Uterus (tissue), 4 donors: Measurements from ENCODE around the gene EP300. TPM values are rescaled to one million over a fixed set of nuclear protein-coding genes. Genes with fewer than 3 reads are reported as not detected.

Experiments used
- DNase-seq, 2 donors: peaks; one replicate each; pipeline ENCODE4 v3.0.0-alpha.2; 2019 to 2020
- H3K27ac ChIP-seq, 2 donors: fragments of 200-600 bp; sonication (generic); 1 replicate in 1 of 2; 2 replicates in 1 of 2; pipeline ENCODE4 v1.5.1; 2016 to 2018
- H3K27me3 ChIP-seq, 2 donors: fragments of 200-600 bp; sonication (generic); one replicate each; pipeline ENCODE4 v1.5.1; 2018 to 2019; ENCODE audit warnings: control low read depth in 1 of 2
- H3K36me3 ChIP-seq, 2 donors: fragments of 200-600 bp; sonication (generic); one replicate each; pipeline ENCODE4 v1.5.1; 2019; ENCODE audit warnings: control low read depth in 1 of 2
- H3K4me1 ChIP-seq, 2 donors: fragments of 200-600 bp; sonication (generic); one replicate each; pipeline ENCODE4 v1.5.1; 2018 to 2019; ENCODE audit warnings: control low read depth in 1 of 2
- H3K4me3 ChIP-seq, 2 donors: fragments of 200-600 bp; sonication (generic); 1 replicate in 1 of 2; 2 replicates in 1 of 2; pipeline ENCODE4 v1.5.1; 2018 to 2019; ENCODE audit warnings: mild to moderate bottlenecking in 1 of 2
- H3K9me3 ChIP-seq, 2 donors: fragments of 200-600 bp; sonication (generic); one replicate each; pipeline ENCODE4 v1.5.1; 2019; ENCODE audit warnings: control low read depth in 1 of 2
- CTCF ChIP-seq, 4 experiments: fragments of 200-600 bp in 2 of 4; fragments of 450-650 bp in 2 of 4; sonication (generic) in 2 of 4; IDR thresholded peaks; one replicate each; pipeline ENCODE4 v1.5.1; 2016 to 2019; ENCODE audit warnings: antibody characterized with exemption in 4 of 4, mild to moderate bottlenecking in 2 of 4, moderate library complexity in 1 of 4
- POLR2A ChIP-seq, 2 donors: fragments of 450-650 bp; IDR thresholded peaks; one replicate each; pipeline ENCODE4 v1.6.1; 2016; ENCODE audit warnings: antibody characterized with exemption in 2 of 2, mild to moderate bottlenecking in 1 of 2, moderate library complexity in 1 of 2
- intact Hi-C: fragments of 100-400 bp; cut with DNase I; formaldehyde crosslinking; loops from one replicate; pipeline ENCODE4 v1.15.1; 2023; ENCODE audit warnings: low total_unique reads
- total RNA-seq, 4 donors: library from RNA; depleted of rRNA in 3 of 4; stranded (reverse); fragments of >200 nt in 3 of 4; gene quantifications; one replicate each; pipeline versions ENCODE4 v1.1.0 to v1.2.4, GENCODE V29; 2014 to 2023
- donor health status: DM: yes; HTN: yes; CAD: no.

EP300 gene
- total RNA-seq, 4 donors from 2014 or later, result 18.8 to 116 (median 72.5) TPM

DNA sequence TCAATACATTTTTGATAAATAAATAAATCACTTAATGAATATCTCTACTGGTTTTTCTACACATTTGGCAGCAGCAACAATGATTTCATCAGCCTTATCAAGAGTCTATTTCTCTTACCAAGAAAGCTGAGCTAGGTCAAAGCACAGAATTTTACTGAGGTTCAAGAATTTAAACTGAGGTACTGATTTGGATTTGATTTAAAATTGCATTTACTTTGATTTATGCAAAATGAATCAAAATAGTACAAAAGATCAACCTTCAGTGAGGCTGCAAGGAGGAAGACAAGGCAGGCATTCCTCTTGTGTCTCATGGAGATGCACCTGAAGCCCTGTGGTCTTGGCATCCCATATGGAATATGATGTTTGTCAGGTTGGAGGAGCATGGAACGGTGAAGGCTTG is 15.5 kb upstream of the EP300 start:
- Histone ChIP-seq H3K4me3 (no peak overlapping the region), H3K27me3 (no peaks in the 10 kb centered on the region), H3K27ac (no peak overlapping the region), H3K4me1 (no peaks in the 10 kb centered on the region), H3K9me3 (no peaks in the 10 kb centered on the region), H3K36me3 (no peaks in the 10 kb centered on the region)
- intact Hi-C loops, result no loop called here
- TF ChIP-seq POLR2A (IDR thresholded peaks at IDR 0.05), result no peak
- no peak for TF ChIP-seq CTCF (IDR thresholded peaks at IDR 0.05)
- no peak for DNase-seq

DNA sequence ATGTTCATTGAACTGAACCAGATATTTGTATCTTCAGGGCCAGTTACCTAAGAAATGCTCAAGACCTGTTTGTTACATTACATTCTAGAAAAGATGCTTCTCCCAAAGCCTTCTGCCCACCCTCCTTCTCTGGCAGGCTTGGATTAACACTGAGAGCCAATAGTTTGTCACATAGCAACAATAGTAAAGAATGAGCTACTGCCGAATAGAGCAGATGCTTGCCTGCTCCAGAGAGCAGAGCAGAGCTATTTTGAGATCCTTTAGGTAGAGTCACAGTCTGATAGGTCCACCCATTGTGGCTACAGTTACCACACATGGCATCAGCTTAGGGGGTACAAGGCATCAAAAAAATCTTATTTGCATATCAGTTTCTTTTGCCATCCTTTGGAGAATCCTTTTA is 13.5 kb upstream of the EP300 start:
- no peaks in the 10 kb centered on the region for H3K27me3 ChIP-seq
- intact Hi-C loops, result no loop called here
- H3K4me3 ChIP-seq, result no peak overlapping the region
- H3K27ac ChIP-seq, result no peak overlapping the region
- TF ChIP-seq POLR2A (IDR thresholded peaks at IDR 0.05) (no peak), CTCF (IDR thresholded peaks at IDR 0.05) (no peak)
- no peaks in the 10 kb centered on the region for H3K36me3 ChIP-seq
- DNase-seq, result no peak
- H3K9me3 ChIP-seq, result no peaks in the 10 kb centered on the region
- H3K4me1 ChIP-seq, result no peaks in the 10 kb centered on the region

- no peaks in the 10 kb centered on the region for H3K27me3 ChIP-seq
- H3K9me3 ChIP-seq, result no peaks in the 10 kb centered on the region
- no peaks in the 10 kb centered on the region for H3K4me1 ChIP-seq
- intact Hi-C loops, result no loop called here
- H3K27ac ChIP-seq, result no peak overlapping the region
- TF ChIP-seq POLR2A (IDR thresholded peaks at IDR 0.05) (no peak), CTCF (IDR thresholded peaks at IDR 0.05) (no peak)
- no peak overlapping the region for H3K4me3 ChIP-seq
- no peaks in the 10 kb centered on the region for H3K36me3 ChIP-seq
- no peak for DNase-seq
These were observed 6.5 kb upstream of the EP300 start for GRCh38 chr22:41085842-41086241.

GRCh38 chr22:41091132-41092022 is 1.0 kb upstream of the EP300 start:
- Histone ChIP-seq H3K27ac (peak overlapping the region; percentile 100), H3K4me1 (no peaks in the 10 kb centered on the region), H3K36me3 (no peaks in the 10 kb centered on the region), H3K4me3 (peak overlapping the region; percentile 80 to 91), H3K27me3 (no peaks in the 10 kb centered on the region), H3K9me3 (no peaks in the 10 kb centered on the region)
- intact Hi-C loops, result loop anchor here (1.0 kb wide), 1 partner anchor 141 kb away; no protein-coding TSS in a partner anchor
- TF ChIP-seq CTCF (IDR thresholded peaks at IDR 0.05), result peak in 2 of 4 experiments; percentile 7 to 22
- TF ChIP-seq POLR2A (IDR thresholded peaks at IDR 0.05), result peak; percentile 93 to 95
- peak; percentile 99 for DNase-seq

DNA sequence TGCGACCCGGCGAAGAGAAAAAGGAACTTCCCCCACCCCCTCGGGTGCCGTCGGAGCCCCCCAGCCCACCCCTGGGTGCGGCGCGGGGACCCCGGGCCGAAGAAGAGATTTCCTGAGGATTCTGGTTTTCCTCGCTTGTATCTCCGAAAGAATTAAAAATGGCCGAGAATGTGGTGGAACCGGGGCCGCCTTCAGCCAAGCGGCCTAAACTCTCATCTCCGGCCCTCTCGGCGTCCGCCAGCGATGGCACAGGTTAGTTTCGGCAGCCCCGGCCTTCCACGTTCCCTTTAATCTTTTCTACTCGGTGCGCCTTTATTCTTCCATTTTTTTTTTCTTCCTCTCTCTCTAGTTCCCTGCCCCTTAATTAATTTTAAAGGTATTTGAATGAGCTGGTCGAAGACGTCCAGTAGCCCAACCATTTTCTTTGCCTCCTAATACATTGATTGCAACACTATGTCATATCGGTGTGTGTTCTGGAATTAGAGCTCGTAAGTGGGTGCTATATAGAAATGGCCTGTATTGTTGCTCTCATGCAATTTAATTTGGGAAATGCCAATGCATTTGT is 537 bp downstream of the EP300 start:
- H3K9me3 ChIP-seq, result no peaks in the 10 kb centered on the region
- peak overlapping the region; percentile 80 to 91 for H3K4me3 ChIP-seq
- no peaks in the 10 kb centered on the region for H3K27me3 ChIP-seq
- TF ChIP-seq POLR2A (IDR thresholded peaks at IDR 0.05), result no peak
- no peak for TF ChIP-seq CTCF (IDR thresholded peaks at IDR 0.05)
- peaks cover 0 to 7% of the 10 kb centered on the region in 2 donors for H3K4me1 ChIP-seq
- peak in 1 of 2 donors; percentile 19 for DNase-seq
- intact Hi-C loops, result no loop called here
- no peaks in the 10 kb centered on the region for H3K36me3 ChIP-seq
- H3K27ac ChIP-seq, result peak overlapping the region; percentile 100
